Measurements from ENCODE around the gene TIMP3.

Gene TIMP3

GRCh38 chr22:32809786-32810554 lies 8.5 kb downstream of the TIMP3 start:
- DNase-seq (ENCODE audit: low spot score) = no peak

DNA sequence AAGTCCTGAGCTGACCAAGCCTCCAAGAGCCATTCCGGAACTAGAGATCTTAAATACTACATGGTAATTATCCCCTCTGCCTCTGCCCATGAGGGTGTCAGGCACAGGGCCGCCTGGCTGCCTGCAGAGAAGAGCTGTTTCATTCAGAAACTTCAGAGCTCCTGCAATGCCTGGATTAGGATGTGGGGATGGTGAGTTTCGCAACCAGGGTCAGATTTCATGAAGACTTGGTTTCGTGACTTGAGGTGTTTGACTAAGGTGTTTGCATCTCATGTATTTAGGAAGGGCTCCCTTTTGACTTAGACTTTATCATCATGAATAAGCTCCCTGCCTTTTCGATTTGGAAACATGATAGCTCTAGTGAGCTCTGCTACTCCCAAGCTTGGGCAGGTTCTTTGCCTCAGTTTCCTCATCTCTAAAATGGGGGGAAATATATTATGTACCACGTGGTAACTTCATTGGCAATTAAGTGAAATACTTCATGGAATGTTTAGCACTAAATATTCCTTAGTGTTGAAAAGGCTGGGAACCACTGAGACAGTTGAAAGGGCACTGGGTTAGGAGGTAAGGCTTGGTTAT lies 9.1 kb downstream of the TIMP3 start:
- DNase-seq (ENCODE audit: low spot score) = no peak

GRCh38 chr22:32811788-32812545 lies 10.5 kb downstream of the TIMP3 start:
- no peak for DNase-seq (ENCODE audit: low spot score)

- DNase-seq (ENCODE audit: low spot score) = no peak
Measured at GRCh38 chr22:32814285-32814860, 12.9 kb downstream of the TIMP3 start.

DNA sequence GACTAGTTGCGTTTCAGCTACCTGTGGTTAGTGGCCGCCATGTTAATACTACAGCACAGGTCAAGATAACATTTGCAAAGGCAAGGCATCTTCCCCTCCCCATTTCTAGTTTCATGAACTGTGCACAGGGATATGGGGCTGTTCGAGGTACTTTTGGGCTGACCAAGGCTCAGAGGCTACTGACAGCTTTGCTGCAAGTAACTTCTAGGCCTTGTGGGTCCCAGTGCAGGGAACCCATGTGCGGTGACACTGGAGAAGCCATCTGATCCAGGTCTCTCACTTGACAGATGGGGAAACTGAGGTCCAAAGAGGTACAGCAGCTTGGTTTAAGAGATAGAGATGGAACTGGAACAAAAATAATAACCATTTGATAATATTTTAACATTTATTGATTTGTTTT lies 13.6 kb downstream of the TIMP3 start:
- DNase-seq (ENCODE audit: low spot score) = no peak

DNA sequence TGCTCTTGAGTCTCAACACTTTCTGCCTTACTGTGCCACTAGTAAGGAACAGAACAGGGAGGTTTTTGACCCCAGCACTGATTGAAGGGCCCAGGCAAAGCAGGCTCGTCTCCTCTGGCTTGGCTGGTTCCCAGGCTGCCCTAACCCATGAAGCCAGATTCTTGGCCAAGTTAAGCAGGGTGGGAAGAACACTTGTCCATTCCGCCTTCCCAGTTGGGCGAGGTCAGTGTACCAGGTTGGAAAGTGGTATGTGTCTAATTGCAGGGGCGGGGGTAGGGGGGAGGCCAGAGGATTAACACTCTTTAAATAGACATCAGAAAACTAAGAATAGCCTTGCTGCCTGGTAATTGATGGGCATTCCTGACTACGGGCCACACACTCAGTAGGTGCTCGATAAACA lies 14.4 kb downstream of the TIMP3 start:
- DNase-seq (ENCODE audit: low spot score) = no peak

GRCh38 chr22:32817137-32817730 lies 15.7 kb downstream of the TIMP3 start:
- no peak for DNase-seq (ENCODE audit: low spot score)

GRCh38 chr22:32818446-32819115 lies 17.1 kb downstream of the TIMP3 start:
- no peak for DNase-seq (ENCODE audit: low spot score)

GRCh38 chr22:32819120-32819519 lies 17.6 kb downstream of the TIMP3 start:
- DNase-seq (ENCODE audit: low spot score) = no peak

GRCh38 chr22:32820131-32821119 lies 18.9 kb downstream of the TIMP3 start:
- DNase-seq (ENCODE audit: low spot score) = no peak

GRCh38 chr22:32822179-32822877 lies 20.8 kb downstream of the TIMP3 start:
- DNase-seq (ENCODE audit: low spot score) = no peak

GRCh38 chr22:32823024-32823730 lies 21.7 kb downstream of the TIMP3 start:
- DNase-seq (ENCODE audit: low spot score) = no peak

GRCh38 chr22:32824531-32825312 lies 23.2 kb downstream of the TIMP3 start:
- DNase-seq (ENCODE audit: low spot score) = no peak

DNA sequence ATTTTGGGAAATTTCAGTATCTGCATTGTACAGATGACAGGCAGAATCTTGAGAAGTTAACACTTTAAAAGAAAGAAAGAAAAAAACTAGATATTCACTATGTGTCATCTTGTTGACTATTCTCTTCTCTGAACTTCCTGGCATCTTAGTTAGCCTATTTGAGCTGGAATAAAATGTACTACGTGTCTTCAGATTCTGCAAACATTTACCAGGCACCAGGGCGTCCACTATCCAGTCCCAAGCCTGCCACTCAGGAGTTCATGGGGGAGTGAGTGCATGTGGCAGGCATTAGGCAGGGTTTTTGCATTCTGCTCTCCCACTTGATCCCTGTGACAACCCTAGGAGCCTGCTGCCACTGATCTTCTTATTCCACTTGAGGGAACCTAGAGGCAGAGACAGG lies 25.0 kb downstream of the TIMP3 start:
- DNase-seq (ENCODE audit: low spot score) = no peak

GRCh38 chr22:32827049-32827602 lies 25.6 kb downstream of the TIMP3 start:
- DNase-seq (ENCODE audit: low spot score) = no peak

DNA sequence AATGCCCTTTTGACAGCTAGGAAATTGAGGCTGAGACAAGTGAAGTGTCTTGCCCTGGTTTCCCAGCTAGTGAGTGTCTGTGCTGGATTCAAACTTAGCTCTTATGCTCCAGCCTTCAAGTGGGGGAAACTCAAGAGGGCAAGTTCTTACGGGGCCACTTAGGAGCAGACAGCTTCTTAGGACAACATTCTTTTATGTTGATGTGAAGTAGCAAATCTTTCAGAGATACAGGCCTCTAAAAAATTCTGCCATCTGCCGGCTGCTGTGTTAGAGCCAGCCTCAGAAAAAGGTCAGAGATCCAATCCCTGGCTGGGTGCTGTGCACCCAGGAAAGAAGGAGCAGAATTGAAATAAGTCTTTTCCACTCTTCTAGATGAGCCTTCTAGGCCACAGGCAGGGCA lies 26.6 kb downstream of the TIMP3 start:
- DNase-seq (ENCODE audit: low spot score) = peak; percentile 54

- DNase-seq (ENCODE audit: low spot score) = no peak
Measured at GRCh38 chr22:32828561-32828960, 27.1 kb downstream of the TIMP3 start.

DNA sequence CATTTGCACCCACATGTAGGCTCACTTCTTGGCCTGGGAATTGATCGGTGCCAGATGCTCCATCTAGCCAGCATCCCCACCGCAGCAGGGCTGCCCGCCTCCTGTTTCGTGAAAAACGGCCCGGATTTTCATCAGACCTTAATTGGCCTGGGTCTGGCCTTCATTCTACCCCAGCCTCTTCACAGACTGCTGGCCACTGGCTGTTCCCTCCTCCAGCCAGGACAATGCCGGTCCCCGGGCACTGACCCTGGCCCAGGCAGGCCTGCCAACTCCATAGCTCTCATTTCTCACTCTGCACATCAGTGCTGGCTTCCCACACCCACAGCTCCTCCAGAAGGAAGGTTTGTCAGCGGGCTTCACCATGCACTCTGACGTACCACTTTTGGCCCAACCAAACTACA lies 27.9 kb downstream of the TIMP3 start:
- no peak for DNase-seq (ENCODE audit: low spot score)

Data from GM03348 (cell line).